ENCODE measurements around the gene IZUMO4. TPM values are rescaled to one million over a fixed set of nuclear protein-coding genes. Genes with fewer than 3 reads are reported as not detected.

The IZUMO4 gene
- total and polyA plus RNA-seq, 4 donors = 1.2 to 1.4 (median 1.2) TPM

DNA sequence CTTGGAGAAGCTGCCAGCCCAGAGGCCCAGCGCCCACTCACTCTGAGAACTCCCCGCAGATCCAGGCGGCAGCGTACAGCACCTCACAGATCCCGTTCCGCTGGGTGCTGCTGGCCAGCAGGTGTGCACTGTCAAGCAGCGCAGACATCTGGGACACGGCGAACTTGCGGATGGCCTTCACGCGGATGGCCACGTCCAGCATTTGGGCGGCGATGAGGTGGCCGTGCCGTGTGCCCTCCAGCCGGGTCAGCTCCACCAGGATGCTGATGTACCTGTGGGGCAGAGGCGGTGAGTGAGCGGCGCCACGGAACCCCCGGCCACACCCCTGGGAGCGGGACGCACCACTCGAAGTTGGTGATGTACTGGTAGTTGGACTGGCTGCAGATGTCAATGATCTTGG is 24.1 kb downstream of the IZUMO4 start (continued):
- TF ChIP-seq HNF4A (conservative IDR thresholded peaks at IDR 0.05) = no peak

DNA sequence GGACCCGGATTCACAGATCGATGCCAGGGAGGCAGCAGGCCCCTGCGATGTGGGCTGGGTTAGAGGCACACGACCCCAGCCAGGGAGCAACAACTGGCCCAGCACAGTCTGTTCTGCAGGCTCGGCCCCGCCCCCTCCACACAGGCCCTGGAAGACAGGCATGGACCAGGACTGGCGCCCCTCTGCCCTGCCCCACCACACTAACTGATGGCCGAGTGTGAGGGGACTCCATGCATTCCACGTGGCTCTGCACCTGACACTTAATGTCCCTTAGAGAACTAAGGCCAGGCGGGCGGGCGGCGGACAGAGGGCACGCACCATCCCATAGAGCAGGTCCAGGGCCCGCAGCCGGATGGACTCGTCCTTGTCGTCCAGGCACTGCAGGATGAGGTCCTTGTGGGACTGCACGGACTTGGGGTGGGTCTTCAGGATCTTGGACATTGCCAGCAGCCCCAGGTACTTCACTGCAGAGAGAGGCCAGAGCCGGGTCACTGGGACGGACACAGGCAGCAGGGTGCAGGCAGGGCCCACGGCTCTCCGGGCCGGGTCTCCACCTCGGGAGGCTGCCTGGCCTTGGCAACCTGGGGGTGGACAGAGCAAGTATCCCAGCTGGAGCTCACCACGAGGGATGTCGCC is 24.8 kb downstream of the IZUMO4 start:
- Histone ChIP-seq H3K27ac (ENCODE audit: low read depth in 1 of 2, low read length in 2 of 2) (no peak overlapping the region), H3K4me3 (ENCODE audit: low read depth in 1 of 3, low read length in 3 of 3) (no peak overlapping the region), H3K27me3 (ENCODE audit: control insufficient read depth in 4 of 4, insufficient read depth in 4 of 4, low read length in 3 of 4) (no peaks in the 10 kb centered on the region), H3K9ac (ENCODE audit: low read depth in 1 of 2, low read length in 2 of 2) (no peak overlapping the region), H3K36me3 (ENCODE audit: control insufficient read depth in 4 of 4, insufficient read depth in 3 of 4, low read depth in 1 of 4, low read length in 3 of 4) (peaks cover 23 to 85% (median 43%) of the 10 kb centered on the region in 4 donors), H3K4me1 (ENCODE audit: control insufficient read depth in 4 of 4, insufficient read depth in 4 of 4, low read length in 3 of 4) (no peaks in the 10 kb centered on the region), H3K9me3 (ENCODE audit: control insufficient read depth in 4 of 4, low read length in 3 of 4) (no peaks in the 10 kb centered on the region)
- no peak for DNase-seq (ENCODE audit: low spot score)
- 95% methylated on average over 27 of the region's 27 CpGs for WGBS
- TF ChIP-seq HNF4A (conservative IDR thresholded peaks at IDR 0.05) (no peak), SP1 (IDR thresholded peaks at IDR 0.05) (no peak), GABPA (IDR thresholded peaks at IDR 0.05 in 1 of 2, conservative IDR thresholded peaks at IDR 0.05 in 1 of 2) (no peak), JUND (IDR thresholded peaks at IDR 0.05) (no peak), YY1 (IDR thresholded peaks at IDR 0.05) (no peak), HNF4G (IDR thresholded peaks at IDR 0.05) (no peak)
- TF ChIP-seq, protein P1, sequence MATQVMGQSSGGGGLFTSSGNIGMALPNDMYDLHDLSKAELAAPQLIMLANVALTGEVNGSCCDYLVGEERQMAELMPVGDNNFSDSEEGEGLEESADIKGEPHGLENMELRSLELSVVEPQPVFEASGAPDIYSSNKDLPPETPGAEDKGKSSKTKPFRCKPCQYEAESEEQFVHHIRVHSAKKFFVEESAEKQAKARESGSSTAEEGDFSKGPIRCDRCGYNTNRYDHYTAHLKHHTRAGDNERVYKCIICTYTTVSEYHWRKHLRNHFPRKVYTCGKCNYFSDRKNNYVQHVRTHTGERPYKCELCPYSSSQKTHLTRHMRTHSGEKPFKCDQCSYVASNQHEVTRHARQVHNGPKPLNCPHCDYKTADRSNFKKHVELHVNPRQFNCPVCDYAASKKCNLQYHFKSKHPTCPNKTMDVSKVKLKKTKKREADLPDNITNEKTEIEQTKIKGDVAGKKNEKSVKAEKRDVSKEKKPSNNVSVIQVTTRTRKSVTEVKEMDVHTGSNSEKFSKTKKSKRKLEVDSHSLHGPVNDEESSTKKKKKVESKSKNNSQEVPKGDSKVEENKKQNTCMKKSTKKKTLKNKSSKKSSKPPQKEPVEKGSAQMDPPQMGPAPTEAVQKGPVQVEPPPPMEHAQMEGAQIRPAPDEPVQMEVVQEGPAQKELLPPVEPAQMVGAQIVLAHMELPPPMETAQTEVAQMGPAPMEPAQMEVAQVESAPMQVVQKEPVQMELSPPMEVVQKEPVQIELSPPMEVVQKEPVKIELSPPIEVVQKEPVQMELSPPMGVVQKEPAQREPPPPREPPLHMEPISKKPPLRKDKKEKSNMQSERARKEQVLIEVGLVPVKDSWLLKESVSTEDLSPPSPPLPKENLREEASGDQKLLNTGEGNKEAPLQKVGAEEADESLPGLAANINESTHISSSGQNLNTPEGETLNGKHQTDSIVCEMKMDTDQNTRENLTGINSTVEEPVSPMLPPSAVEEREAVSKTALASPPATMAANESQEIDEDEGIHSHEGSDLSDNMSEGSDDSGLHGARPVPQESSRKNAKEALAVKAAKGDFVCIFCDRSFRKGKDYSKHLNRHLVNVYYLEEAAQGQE (IDR thresholded peaks at IDR 0.05) = no peak
- TF ChIP-seq, protein P2, sequence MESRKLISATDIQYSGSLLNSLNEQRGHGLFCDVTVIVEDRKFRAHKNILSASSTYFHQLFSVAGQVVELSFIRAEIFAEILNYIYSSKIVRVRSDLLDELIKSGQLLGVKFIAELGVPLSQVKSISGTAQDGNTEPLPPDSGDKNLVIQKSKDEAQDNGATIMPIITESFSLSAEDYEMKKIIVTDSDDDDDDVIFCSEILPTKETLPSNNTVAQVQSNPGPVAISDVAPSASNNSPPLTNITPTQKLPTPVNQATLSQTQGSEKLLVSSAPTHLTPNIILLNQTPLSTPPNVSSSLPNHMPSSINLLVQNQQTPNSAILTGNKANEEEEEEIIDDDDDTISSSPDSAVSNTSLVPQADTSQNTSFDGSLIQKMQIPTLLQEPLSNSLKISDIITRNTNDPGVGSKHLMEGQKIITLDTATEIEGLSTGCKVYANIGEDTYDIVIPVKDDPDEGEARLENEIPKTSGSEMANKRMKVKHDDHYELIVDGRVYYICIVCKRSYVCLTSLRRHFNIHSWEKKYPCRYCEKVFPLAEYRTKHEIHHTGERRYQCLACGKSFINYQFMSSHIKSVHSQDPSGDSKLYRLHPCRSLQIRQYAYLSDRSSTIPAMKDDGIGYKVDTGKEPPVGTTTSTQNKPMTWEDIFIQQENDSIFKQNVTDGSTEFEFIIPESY (IDR thresholded peaks at IDR 0.05) = no peak
- TF ChIP-seq, protein P3, sequence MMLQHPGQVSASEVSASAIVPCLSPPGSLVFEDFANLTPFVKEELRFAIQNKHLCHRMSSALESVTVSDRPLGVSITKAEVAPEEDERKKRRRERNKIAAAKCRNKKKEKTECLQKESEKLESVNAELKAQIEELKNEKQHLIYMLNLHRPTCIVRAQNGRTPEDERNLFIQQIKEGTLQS (IDR thresholded peaks at IDR 0.05) = no peak
- TF ChIP-seq, protein P4, sequence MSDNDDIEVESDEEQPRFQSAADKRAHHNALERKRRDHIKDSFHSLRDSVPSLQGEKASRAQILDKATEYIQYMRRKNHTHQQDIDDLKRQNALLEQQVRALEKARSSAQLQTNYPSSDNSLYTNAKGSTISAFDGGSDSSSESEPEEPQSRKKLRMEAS (IDR thresholded peaks at IDR 0.05) = no peak

DNA sequence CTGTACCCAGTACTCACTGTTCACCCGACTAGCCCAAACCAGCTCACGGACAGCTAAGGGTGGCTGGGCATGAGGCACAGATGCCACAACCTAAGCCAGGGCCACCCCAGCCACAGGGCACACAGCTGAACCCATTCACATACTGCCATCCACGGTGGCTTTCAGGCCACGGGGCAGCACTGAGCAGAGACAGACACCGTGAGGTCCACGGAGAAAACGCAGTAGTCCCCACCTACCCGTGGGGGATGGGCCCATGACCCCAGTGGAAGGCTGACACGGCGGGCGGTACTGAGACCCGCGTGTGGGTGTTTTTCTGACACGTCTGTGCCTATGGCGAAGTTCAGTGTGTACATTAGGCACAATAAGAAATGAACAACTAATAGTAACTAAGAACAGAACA is 25.5 kb downstream of the IZUMO4 start:
- no peak overlapping the region for H3K4me3 ChIP-seq (ENCODE audit: low read depth in 1 of 3, low read length in 3 of 3)
- DNase-seq (ENCODE audit: low spot score) = no peak
- H3K27me3 ChIP-seq (ENCODE audit: control insufficient read depth in 4 of 4, insufficient read depth in 4 of 4, low read length in 3 of 4) = no peaks in the 10 kb centered on the region
- no peaks in the 10 kb centered on the region for H3K4me1 ChIP-seq (ENCODE audit: control insufficient read depth in 4 of 4, insufficient read depth in 4 of 4, low read length in 3 of 4)
- H3K36me3 ChIP-seq (ENCODE audit: control insufficient read depth in 4 of 4, insufficient read depth in 3 of 4, low read depth in 1 of 4, low read length in 3 of 4) = peaks cover 19 to 84% (median 42%) of the 10 kb centered on the region in 4 donors
- no peak overlapping the region for H3K9ac ChIP-seq (ENCODE audit: low read depth in 1 of 2, low read length in 2 of 2)
- no peak overlapping the region for H3K27ac ChIP-seq (ENCODE audit: low read depth in 1 of 2, low read length in 2 of 2)
- TF ChIP-seq, protein P1 (IDR thresholded peaks at IDR 0.05) = no peak
- TF ChIP-seq JUND (IDR thresholded peaks at IDR 0.05) (no peak), EGR1 (IDR thresholded peaks at IDR 0.05; ENCODE audit: low read depth in 2 of 2) (no peak), SP1 (IDR thresholded peaks at IDR 0.05) (no peak), RAD21 (IDR thresholded peaks at IDR 0.05) (no peak), RXRA (IDR thresholded peaks at IDR 0.05) (no peak)
- TF ChIP-seq, protein P5, sequence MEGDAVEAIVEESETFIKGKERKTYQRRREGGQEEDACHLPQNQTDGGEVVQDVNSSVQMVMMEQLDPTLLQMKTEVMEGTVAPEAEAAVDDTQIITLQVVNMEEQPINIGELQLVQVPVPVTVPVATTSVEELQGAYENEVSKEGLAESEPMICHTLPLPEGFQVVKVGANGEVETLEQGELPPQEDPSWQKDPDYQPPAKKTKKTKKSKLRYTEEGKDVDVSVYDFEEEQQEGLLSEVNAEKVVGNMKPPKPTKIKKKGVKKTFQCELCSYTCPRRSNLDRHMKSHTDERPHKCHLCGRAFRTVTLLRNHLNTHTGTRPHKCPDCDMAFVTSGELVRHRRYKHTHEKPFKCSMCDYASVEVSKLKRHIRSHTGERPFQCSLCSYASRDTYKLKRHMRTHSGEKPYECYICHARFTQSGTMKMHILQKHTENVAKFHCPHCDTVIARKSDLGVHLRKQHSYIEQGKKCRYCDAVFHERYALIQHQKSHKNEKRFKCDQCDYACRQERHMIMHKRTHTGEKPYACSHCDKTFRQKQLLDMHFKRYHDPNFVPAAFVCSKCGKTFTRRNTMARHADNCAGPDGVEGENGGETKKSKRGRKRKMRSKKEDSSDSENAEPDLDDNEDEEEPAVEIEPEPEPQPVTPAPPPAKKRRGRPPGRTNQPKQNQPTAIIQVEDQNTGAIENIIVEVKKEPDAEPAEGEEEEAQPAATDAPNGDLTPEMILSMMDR (IDR thresholded peaks at IDR 0.05; ENCODE audit: low read depth, low read length, missing input control) = no peak
- WGBS = 93% methylated on average over 15 of the region's 15 CpGs
- no peaks in the 10 kb centered on the region for H3K9me3 ChIP-seq (ENCODE audit: control insufficient read depth in 4 of 4, low read length in 3 of 4)

All from liver (tissue), 9 donors.